T47D (cell line): ENCODE data around the gene AKT1.

Experiments used
- DNase-seq, 2 experiments: peaks; one replicate each; pipeline versions ENCODE4 v3.0.0 to v3.0.0-alpha.2; 2011 to 2012; ENCODE audit warnings: low read depth in 1 of 2, low spot score in 1 of 2
- JUND ChIP-seq: IDR thresholded peaks from 2 replicates; pipeline ENCODE4 v1.6.1; 2012; ENCODE audit warnings: low read depth
- in situ Hi-C: cut with HindIII; loops from 2 replicates; pipeline ENCODE4 v1.10.0; 2016; ENCODE audit warnings: low sequenced_read_pairs, low pct_unique_long_range_greater_than_20kb

AKT1 gene

DNA sequence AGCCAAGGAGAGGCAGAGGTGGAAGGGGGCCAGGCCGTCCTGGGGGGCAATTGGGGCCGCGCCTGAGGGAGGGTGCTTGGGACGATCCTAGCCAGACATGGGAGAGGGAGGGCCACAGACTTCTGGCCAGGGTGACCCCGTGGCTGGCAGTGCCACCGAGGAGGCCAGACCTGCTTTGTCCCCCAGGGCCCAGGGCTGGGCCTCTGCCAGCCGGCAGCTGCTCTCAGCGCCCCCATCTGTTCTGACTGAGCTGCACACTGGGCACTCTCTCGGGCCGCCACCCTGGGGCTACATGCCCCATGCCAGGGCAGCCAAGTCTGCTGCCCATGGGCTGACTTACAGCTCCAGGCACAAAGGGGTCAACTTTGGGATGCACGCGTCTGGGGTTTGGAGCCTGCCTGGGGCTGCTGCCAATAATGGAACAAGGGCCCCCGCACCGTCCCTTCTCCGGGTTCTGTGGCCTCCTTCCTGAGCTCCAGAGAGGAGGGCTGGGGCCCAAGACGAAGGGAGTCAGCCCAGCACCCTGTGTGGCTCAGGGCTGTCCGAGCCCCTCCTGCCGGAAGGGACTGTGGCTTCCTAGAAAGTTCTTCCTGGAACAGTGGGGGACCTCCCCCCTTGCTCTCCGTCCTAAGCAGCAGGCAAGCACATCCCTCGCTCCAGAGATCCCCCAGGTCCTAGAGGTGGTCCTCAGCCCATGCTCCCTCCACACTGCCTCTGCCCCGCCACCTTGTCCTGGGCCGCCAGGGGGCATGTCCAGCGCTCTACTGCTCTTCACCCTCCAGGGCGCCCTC, 70.4 kb downstream of the AKT1 start:
- DNase-seq = peak in 1 of 2 experiments; percentile 45
- in situ Hi-C loops = no loop called here
- no peak for TF ChIP-seq JUND

- in situ Hi-C loops = no loop called here
- peak in 1 of 2 experiments; percentile 20 for DNase-seq
- no peak for TF ChIP-seq JUND
Observed at GRCh38 chr14:104724407-104724980, 71.1 kb downstream of the AKT1 start.

DNA sequence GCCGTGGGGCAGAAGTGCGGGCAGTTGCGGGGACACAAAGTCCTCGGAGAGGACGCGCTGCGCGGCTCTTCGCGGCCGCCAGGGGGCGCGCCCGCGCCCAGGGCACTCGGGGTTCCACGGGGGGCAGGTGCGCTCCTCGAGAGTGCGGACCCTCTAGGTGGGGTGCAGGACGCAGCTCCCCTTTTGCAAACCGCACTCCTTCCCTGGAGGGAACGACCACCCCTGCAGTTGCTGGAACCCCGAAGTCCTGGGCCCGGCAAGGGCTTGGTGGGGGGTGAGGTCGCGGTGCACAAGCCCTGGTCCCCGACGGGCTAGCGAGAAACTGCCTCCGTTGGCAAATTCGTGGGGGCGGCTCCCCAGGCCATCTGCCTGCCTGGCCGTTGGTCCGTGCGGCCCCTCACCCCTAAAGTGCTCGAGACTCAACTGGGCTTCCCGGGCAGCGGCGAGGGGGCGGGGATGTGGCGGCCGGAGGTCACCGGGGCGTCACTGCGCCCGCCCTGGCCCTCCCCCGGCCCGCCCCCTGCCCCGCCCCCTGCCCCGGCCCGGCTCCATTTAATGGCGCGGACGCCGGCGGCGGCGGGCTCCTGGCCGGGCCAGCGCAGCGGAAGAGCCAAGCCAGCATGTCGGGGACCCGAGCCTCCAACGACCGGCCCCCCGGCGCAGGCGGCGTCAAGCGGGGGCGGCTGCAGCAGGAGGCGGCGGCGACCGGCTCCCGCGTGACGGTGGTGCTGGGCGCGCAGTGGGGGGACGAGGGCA, 71.7 kb downstream of the AKT1 start, which contains the start of gene ADSS1:
TSS of gene ADSS1 (plus strand) at position 579 of the 756 bp plus-strand sequence. CDS start at position 621, 42 bp downstream.
- DNase-seq = peak; percentile 71 to 93
- in situ Hi-C loops = no loop called here
- TF ChIP-seq JUND = no peak

GRCh38 chr14:104722938-104723650, 72.5 kb downstream of the AKT1 start:
- no peak for TF ChIP-seq JUND
- DNase-seq = no peak
- in situ Hi-C loops = no loop called here

GRCh38 chr14:104721505-104722431, 73.8 kb downstream of the AKT1 start:
- TF ChIP-seq JUND = no peak
- no peak for DNase-seq
- in situ Hi-C loops = no loop called here
